Naive B cell (primary cell): Measurements from ENCODE around the gene NBPF12. TPM values are rescaled to one million over a fixed set of nuclear protein-coding genes. Genes with fewer than 3 reads are reported as not detected.
"Not testable (repeated sequence)": the region's sequence is repeated elsewhere in the genome, so short reads cannot be mapped to it uniquely, and the experiment has no call there.

Experiments used
- ATAC-seq, 2 donors: fragments of 150-1000 bp; cut with Tn5 transposase; 2 replicates each; pipeline ENCODE4 v1.10.0; 2021; ENCODE audit warnings: low read depth in 2 of 2, mild to moderate bottlenecking in 2 of 2, moderate library complexity in 2 of 2
- DNase-seq: peaks from one replicate; pipeline ENCODE4 v3.0.0; 2022
- H3K27ac Mint-ChIP-seq, 6 donors: one replicate each; pipeline ENCODE4 v1.8.0; 2020 to 2022; ENCODE audit warnings: mild to moderate bottlenecking in 6 of 6, mixed read lengths in 6 of 6, moderate library complexity in 5 of 6, inconsistent platforms in 2 of 6
- H3K27me3 Mint-ChIP-seq, 3 donors: one replicate each; pipeline ENCODE4 v1.8.0; 2021 to 2022; ENCODE audit warnings: mixed read lengths in 3 of 3, mild to moderate bottlenecking in 1 of 3
- H3K36me3 Mint-ChIP-seq, 2 donors: one replicate each; pipeline ENCODE4 v1.8.0; 2020 to 2022; ENCODE audit warnings: mixed read lengths in 2 of 2, inconsistent platforms in 1 of 2, mild to moderate bottlenecking in 1 of 2
- H3K4me1 Mint-ChIP-seq, 3 donors: one replicate each; pipeline ENCODE4 v1.8.0; 2020 to 2022; ENCODE audit warnings: mixed read lengths in 3 of 3, inconsistent platforms in 1 of 3, mild to moderate bottlenecking in 1 of 3, moderate library complexity in 1 of 3
- H3K4me3 Mint-ChIP-seq, 8 donors: one replicate each; pipeline ENCODE4 v1.8.0; 2020 to 2022; ENCODE audit warnings: mild to moderate bottlenecking in 8 of 8, mixed read lengths in 8 of 8, moderate library complexity in 8 of 8, inconsistent platforms in 2 of 8
- H3K9me3 Mint-ChIP-seq, 7 donors: one replicate each; pipeline ENCODE4 v1.8.0; 2020 to 2022; ENCODE audit warnings: mixed read lengths in 7 of 7, mild to moderate bottlenecking in 5 of 7, inconsistent platforms in 2 of 7, moderate library complexity in 1 of 7
- polyA plus RNA-seq, 6 donors: library from polyadenylated mRNA; unstranded; fragments of 300-500 nt; fragmentation: Illumina TruSeq; gene quantifications; one replicate each; pipeline ENCODE4 v1.2.3, GENCODE V29; 2021; ENCODE audit warnings: low read depth in 6 of 6

The NBPF12 gene, protein sequence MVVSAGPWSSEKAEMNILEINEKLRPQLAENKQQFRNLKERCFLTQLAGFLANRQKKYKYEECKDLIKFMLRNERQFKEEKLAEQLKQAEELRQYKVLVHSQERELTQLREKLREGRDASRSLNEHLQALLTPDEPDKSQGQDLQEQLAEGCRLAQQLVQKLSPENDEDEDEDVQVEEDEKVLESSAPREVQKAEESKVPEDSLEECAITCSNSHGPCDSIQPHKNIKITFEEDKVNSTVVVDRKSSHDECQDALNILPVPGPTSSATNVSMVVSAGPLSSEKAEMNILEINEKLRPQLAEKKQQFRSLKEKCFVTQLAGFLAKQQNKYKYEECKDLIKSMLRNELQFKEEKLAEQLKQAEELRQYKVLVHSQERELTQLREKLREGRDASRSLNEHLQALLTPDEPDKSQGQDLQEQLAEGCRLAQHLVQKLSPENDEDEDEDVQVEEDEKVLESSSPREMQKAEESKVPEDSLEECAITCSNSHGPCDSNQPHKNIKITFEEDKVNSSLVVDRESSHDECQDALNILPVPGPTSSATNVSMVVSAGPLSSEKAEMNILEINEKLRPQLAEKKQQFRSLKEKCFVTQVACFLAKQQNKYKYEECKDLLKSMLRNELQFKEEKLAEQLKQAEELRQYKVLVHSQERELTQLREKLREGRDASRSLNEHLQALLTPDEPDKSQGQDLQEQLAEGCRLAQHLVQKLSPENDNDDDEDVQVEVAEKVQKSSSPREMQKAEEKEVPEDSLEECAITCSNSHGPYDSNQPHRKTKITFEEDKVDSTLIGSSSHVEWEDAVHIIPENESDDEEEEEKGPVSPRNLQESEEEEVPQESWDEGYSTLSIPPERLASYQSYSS (N-terminal part only)
- polyA plus RNA-seq = 10 to 100 TPM in 1 of 6 donors, 1 to 10 TPM in 5; 2.3 to 10.6 (median 4.3) TPM

GRCh38 chr1:146938242-146938902 is at the start of gene NBPF12:
TSS of gene NBPF12 (plus strand) at chr1:146938324. CDS start at chr1:146960144, 21,820 bp downstream.
- peak; percentile 79 for DNase-seq
- Mint-ChIP-seq H3K27ac (peak within 1 kb of the TSS; percentile 88 to 99 (median 96)), H3K4me1 (peaks cover 9 to 32% (median 9%) of the 10 kb centered on the region in 3 donors), H3K4me3 (peak within 1 kb of the TSS; percentile 86 to 99 (median 97))
- H3K36me3 Mint-ChIP-seq, H3K27me3 Mint-ChIP-seq, H3K9me3 Mint-ChIP-seq: not testable (repeated sequence)
- ATAC-seq = peak; percentile 75 to 82

- H3K4me3 Mint-ChIP-seq, H3K4me1 Mint-ChIP-seq, H3K36me3 Mint-ChIP-seq, ATAC-seq, H3K27ac Mint-ChIP-seq, DNase-seq: not testable (repeated sequence)
- peaks cover 7 to 19% (median 11%) of the 10 kb centered on the region in 7 donors for H3K9me3 Mint-ChIP-seq
- peaks cover 0 to 10% (median 0%) of the 10 kb centered on the region in 3 donors for H3K27me3 Mint-ChIP-seq
These were observed 46.8 kb upstream of the NBPF12 start for GRCh38 chr1:146891355-146891754.

GRCh38 chr1:146892331-146892730 is 45.8 kb upstream of the NBPF12 start:
- DNase-seq, H3K36me3 Mint-ChIP-seq, H3K27ac Mint-ChIP-seq, H3K4me3 Mint-ChIP-seq, H3K4me1 Mint-ChIP-seq, ATAC-seq: not testable (repeated sequence)
- peaks cover 0 to 10% (median 0%) of the 10 kb centered on the region in 3 donors for H3K27me3 Mint-ChIP-seq
- peaks cover 7 to 19% (median 11%) of the 10 kb centered on the region in 7 donors for H3K9me3 Mint-ChIP-seq

DNA sequence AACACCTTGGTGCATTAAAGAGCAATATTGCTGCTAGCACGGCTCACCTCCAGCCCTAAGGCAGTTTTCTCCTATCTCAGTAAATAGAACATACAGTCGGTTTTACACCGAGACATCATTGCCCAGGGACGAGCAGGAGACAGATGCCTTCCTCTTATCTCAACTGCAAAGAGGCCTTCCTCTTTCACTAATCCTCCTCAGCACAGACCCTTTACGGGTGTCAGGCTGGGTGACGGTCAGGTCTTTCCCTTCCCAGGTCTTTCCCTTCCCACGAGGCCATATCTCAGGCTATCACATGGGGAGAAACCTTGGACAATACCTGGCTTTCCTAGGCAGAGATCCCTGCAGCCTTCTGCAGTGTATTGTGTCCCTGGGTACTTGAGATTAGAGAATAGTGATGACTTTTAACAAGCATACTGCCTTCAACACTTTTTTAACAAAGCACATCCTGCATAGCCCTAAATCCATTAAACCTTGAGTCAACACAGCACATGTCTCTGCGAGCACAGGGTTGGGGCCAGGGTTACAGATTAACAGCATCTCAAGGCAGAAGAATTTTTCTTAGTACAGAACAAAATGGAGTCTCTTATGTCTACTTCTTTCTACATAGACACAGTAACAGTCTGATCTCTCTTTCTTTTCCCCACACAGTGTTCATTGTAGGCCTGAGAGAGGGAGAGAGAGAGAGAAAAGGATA is 30.4 kb upstream of the NBPF12 start:
- H3K36me3 Mint-ChIP-seq, H3K27ac Mint-ChIP-seq, DNase-seq, ATAC-seq, H3K4me3 Mint-ChIP-seq, H3K9me3 Mint-ChIP-seq, H3K4me1 Mint-ChIP-seq, H3K27me3 Mint-ChIP-seq: not testable (repeated sequence)

GRCh38 chr1:146912975-146913374 is 25.1 kb upstream of the NBPF12 start:
- not testable (repeated sequence) for H3K27ac Mint-ChIP-seq, ATAC-seq, DNase-seq, H3K4me3 Mint-ChIP-seq, H3K9me3 Mint-ChIP-seq, H3K4me1 Mint-ChIP-seq, H3K27me3 Mint-ChIP-seq, H3K36me3 Mint-ChIP-seq

- not testable (repeated sequence) for H3K36me3 Mint-ChIP-seq, H3K27ac Mint-ChIP-seq, H3K9me3 Mint-ChIP-seq, DNase-seq, ATAC-seq, H3K27me3 Mint-ChIP-seq, H3K4me1 Mint-ChIP-seq, H3K4me3 Mint-ChIP-seq
These were observed 17.3 kb upstream of the NBPF12 start for GRCh38 chr1:146920811-146921210.

DNA sequence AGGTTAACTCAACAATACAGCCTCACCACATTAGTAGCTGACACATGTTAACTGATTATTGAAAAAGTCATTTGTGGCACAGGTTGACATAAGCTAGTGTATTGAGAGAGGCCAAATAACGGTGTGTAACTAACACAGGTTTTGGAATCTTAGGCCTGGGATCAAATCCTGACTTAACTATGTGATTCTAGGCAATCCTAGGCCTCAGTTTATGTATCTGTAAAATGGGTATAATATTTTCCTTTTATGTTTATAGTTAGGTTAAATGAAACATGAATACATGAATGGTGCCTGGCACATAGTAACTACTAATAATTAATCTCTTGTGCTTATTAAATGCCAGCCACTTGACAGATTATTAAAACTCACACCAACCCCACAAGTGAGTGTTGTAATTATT is 15.5 kb upstream of the NBPF12 start:
- DNase-seq, H3K27me3 Mint-ChIP-seq, H3K27ac Mint-ChIP-seq, H3K4me3 Mint-ChIP-seq, ATAC-seq, H3K36me3 Mint-ChIP-seq, H3K9me3 Mint-ChIP-seq, H3K4me1 Mint-ChIP-seq: not testable (repeated sequence)

GRCh38 chr1:146924106-146924505 is 14.0 kb upstream of the NBPF12 start:
- H3K27me3 Mint-ChIP-seq = peaks cover 5 to 12% (median 6%) of the 10 kb centered on the region in 3 donors
- H3K36me3 Mint-ChIP-seq = not testable (repeated sequence)

GRCh38 chr1:146926413-146926812 is 11.7 kb upstream of the NBPF12 start:
- ATAC-seq, H3K9me3 Mint-ChIP-seq, H3K27me3 Mint-ChIP-seq, H3K4me1 Mint-ChIP-seq, DNase-seq, H3K4me3 Mint-ChIP-seq, H3K36me3 Mint-ChIP-seq, H3K27ac Mint-ChIP-seq: not testable (repeated sequence)

More at GRCh38 chr1:146924106-146924505, 14.0 kb upstream of the NBPF12 start:
- H3K4me3 Mint-ChIP-seq, DNase-seq, H3K27ac Mint-ChIP-seq, ATAC-seq, H3K4me1 Mint-ChIP-seq, H3K9me3 Mint-ChIP-seq: not testable (repeated sequence)

- peaks cover 4 to 17% (median 9%) of the 10 kb centered on the region in 3 donors for H3K4me1 Mint-ChIP-seq
- H3K9me3 Mint-ChIP-seq, DNase-seq, H3K27ac Mint-ChIP-seq, H3K27me3 Mint-ChIP-seq, ATAC-seq, H3K36me3 Mint-ChIP-seq, H3K4me3 Mint-ChIP-seq: not testable (repeated sequence)
These were observed 7.9 kb upstream of the NBPF12 start for GRCh38 chr1:146930225-146930624.

- H3K27ac Mint-ChIP-seq = peak overlapping the region in 4 of 6 donors; percentile 57 to 93 (median 76)
- not testable (repeated sequence) for H3K9me3 Mint-ChIP-seq
- ATAC-seq = peak; percentile 46 to 48
These were observed 3.5 kb upstream of the NBPF12 start for GRCh38 chr1:146934390-146935223.

GRCh38 chr1:146937462-146937861 is 662 bp upstream of the NBPF12 start:
- H3K9me3 Mint-ChIP-seq, H3K36me3 Mint-ChIP-seq, H3K27me3 Mint-ChIP-seq, DNase-seq, ATAC-seq: not testable (repeated sequence)
- H3K4me3 Mint-ChIP-seq = peak overlapping the region in 7 of 8 donors; percentile 33 to 96 (median 76)
- peaks cover 9 to 32% (median 9%) of the 10 kb centered on the region in 3 donors for H3K4me1 Mint-ChIP-seq
- H3K27ac Mint-ChIP-seq = peak overlapping the region in 3 of 6 donors; percentile 38 to 96 (median 68)

More at GRCh38 chr1:146934390-146935223, 3.5 kb upstream of the NBPF12 start:
- Mint-ChIP-seq H3K4me3 (peak overlapping the region; percentile 58 to 91 (median 78)), H3K4me1 (peaks cover 4 to 26% (median 9%) of the 10 kb centered on the region in 3 donors)
- H3K36me3 Mint-ChIP-seq, H3K27me3 Mint-ChIP-seq: not testable (repeated sequence)
- DNase-seq = peak; percentile 23
